HepG2 (cell line): ENCODE data around the gene ZNF211. TPM values are rescaled to one million over a fixed set of nuclear protein-coding genes. Genes with fewer than 3 reads are reported as not detected.

Source experiments
- AKAP8 ChIP-seq: sonication (generic); formaldehyde crosslinking; IDR thresholded peaks from 2 replicates; pipeline ENCODE4 v1.5.1; 2020; ENCODE audit warnings: mild to moderate bottlenecking, missing genetic modification reagents
- ARNT ChIP-seq: fragments of 450-650 bp; IDR thresholded peaks from 2 replicates; pipeline ENCODE4 v1.6.1; 2017
- ETS1 ChIP-seq: sonication (generic); formaldehyde crosslinking; IDR thresholded peaks from 2 replicates; pipeline ENCODE4 v1.4.0; 2020; ENCODE audit warnings: missing genetic modification reagents
- MIER3 ChIP-seq: IDR thresholded peaks from 2 replicates; pipeline ENCODE4 v1.6.1; 2016; ENCODE audit warnings: missing compliant biosample characterization, borderline replicate concordance
- PAWR ChIP-seq: sonication (generic); formaldehyde crosslinking; IDR thresholded peaks from 2 replicates; pipeline ENCODE4 v1.4.0; 2020; ENCODE audit warnings: missing genetic modification reagents, mild to moderate bottlenecking, borderline replicate concordance
- PAX8 ChIP-seq: sonication (generic); formaldehyde crosslinking; IDR thresholded peaks from 2 replicates; pipeline ENCODE4 v1.8.0; 2022; ENCODE audit warnings: mild to moderate bottlenecking, missing genetic modification reagents, borderline replicate concordance
- POLR2AphosphoS5 ChIP-seq: IDR thresholded peaks from 2 replicates; pipeline ENCODE4 v1.6.1; 2012; ENCODE audit warnings: low read depth, low read length
- SSRP1 ChIP-seq: IDR thresholded peaks from 2 replicates; pipeline ENCODE4 v1.6.1; 2016; ENCODE audit warnings: control low read depth
- TOPORS ChIP-seq: sonication (generic); formaldehyde crosslinking; IDR thresholded peaks from 2 replicates; pipeline ENCODE4 v1.8.0; 2023; ENCODE audit warnings: mild to moderate bottlenecking, missing genetic modification reagents
- TRIM24 ChIP-seq: sonication (generic); formaldehyde crosslinking; IDR thresholded peaks from 2 replicates; pipeline ENCODE4 v1.8.0; 2022; ENCODE audit warnings: mild to moderate bottlenecking, missing genetic modification reagents
- ZC3H13 ChIP-seq: sonication (generic); formaldehyde crosslinking; IDR thresholded peaks from 2 replicates; pipeline ENCODE4 v1.8.1; 2023; ENCODE audit warnings: mild to moderate bottlenecking, missing genetic modification reagents, moderate library complexity
- ZFP36L1 ChIP-seq: sonication (generic); formaldehyde crosslinking; IDR thresholded peaks from 2 replicates; pipeline ENCODE4 v1.8.0; 2022; ENCODE audit warnings: mild to moderate bottlenecking, missing genetic modification reagents, moderate library complexity
- ZFYVE20 ChIP-seq: sonication (generic); formaldehyde crosslinking; IDR thresholded peaks from 2 replicates; pipeline ENCODE4 v1.8.0; 2023; ENCODE audit warnings: low read depth, mild to moderate bottlenecking, moderate library complexity, missing genetic modification reagents, borderline replicate concordance
- ZNF234 ChIP-seq: sonication (generic); formaldehyde crosslinking; conservative IDR thresholded peaks from 2 replicates; pipeline ENCODE4 v1.5.1; 2020; ENCODE audit warnings: mild to moderate bottlenecking, missing genetic modification reagents
- ZNF687 ChIP-seq: sonication (generic); formaldehyde crosslinking; IDR thresholded peaks from 2 replicates; pipeline ENCODE4 v1.5.1; 2020; ENCODE audit warnings: mild to moderate bottlenecking, missing genetic modification reagents, moderate library complexity
- ZNF7 ChIP-seq: IDR thresholded peaks from 2 replicates; pipeline ENCODE4 v1.6.1; 2016; ENCODE audit warnings: missing biosample characterization, missing genetic modification reagents
- ZNF747 ChIP-seq: sonication (generic); formaldehyde crosslinking; IDR thresholded peaks from 2 replicates; pipeline ENCODE4 v1.8.1; 2023; ENCODE audit warnings: missing genetic modification reagents, mild to moderate bottlenecking, borderline replicate concordance
- ZNF749 ChIP-seq: sonication (generic); formaldehyde crosslinking; IDR thresholded peaks from 2 replicates; pipeline ENCODE4 v1.8.0; 2022; ENCODE audit warnings: mild to moderate bottlenecking, missing genetic modification reagents, moderate library complexity, borderline replicate concordance
- polyA plus RNA-seq, 8 experiments: library from polyadenylated mRNA; depleted of rRNA in 3 of 8; stranded (reverse) in 7 of 8; unstranded in 1 of 8; fragments of >200 nt; fragmentation: Illumina TruSeq in 4 of 8; extraction: Trizol in 4 of 8; gene quantifications; 2 replicates each; pipeline versions ENCODE4 v1.2.1 to v1.2.3, GENCODE V29; 2011 to 2016; ENCODE audit warnings: low read depth in 4 of 8, missing spikeins in 1 of 8, mixed read lengths in 1 of 8; ENCODE audit not compliant: insufficient read depth in 1 of 8
- total RNA-seq, 5 experiments: library from RNA; depleted of rRNA; stranded (reverse); fragments of >200 nt; fragmentation: Illumina TruSeq; extraction: Trizol; gene quantifications; 2 replicates each; pipeline ENCODE4 v1.2.3, GENCODE V29; 2016; ENCODE audit warnings: low read depth in 1 of 5
- TF ChIP-seq, protein P1 (sequence below): sonication (generic); formaldehyde crosslinking; IDR thresholded peaks from 2 replicates; pipeline ENCODE4 v1.4.0; 2020; ENCODE audit warnings: missing genetic modification reagents

Gene ZNF211
- total and polyA plus RNA-seq, 2 of the 13 experiments (the other 11 are each of a cell fraction or from before 2014, with no cell fraction given): 9.9 to 11.2 TPM

- TF ChIP-seq, protein P1, sequence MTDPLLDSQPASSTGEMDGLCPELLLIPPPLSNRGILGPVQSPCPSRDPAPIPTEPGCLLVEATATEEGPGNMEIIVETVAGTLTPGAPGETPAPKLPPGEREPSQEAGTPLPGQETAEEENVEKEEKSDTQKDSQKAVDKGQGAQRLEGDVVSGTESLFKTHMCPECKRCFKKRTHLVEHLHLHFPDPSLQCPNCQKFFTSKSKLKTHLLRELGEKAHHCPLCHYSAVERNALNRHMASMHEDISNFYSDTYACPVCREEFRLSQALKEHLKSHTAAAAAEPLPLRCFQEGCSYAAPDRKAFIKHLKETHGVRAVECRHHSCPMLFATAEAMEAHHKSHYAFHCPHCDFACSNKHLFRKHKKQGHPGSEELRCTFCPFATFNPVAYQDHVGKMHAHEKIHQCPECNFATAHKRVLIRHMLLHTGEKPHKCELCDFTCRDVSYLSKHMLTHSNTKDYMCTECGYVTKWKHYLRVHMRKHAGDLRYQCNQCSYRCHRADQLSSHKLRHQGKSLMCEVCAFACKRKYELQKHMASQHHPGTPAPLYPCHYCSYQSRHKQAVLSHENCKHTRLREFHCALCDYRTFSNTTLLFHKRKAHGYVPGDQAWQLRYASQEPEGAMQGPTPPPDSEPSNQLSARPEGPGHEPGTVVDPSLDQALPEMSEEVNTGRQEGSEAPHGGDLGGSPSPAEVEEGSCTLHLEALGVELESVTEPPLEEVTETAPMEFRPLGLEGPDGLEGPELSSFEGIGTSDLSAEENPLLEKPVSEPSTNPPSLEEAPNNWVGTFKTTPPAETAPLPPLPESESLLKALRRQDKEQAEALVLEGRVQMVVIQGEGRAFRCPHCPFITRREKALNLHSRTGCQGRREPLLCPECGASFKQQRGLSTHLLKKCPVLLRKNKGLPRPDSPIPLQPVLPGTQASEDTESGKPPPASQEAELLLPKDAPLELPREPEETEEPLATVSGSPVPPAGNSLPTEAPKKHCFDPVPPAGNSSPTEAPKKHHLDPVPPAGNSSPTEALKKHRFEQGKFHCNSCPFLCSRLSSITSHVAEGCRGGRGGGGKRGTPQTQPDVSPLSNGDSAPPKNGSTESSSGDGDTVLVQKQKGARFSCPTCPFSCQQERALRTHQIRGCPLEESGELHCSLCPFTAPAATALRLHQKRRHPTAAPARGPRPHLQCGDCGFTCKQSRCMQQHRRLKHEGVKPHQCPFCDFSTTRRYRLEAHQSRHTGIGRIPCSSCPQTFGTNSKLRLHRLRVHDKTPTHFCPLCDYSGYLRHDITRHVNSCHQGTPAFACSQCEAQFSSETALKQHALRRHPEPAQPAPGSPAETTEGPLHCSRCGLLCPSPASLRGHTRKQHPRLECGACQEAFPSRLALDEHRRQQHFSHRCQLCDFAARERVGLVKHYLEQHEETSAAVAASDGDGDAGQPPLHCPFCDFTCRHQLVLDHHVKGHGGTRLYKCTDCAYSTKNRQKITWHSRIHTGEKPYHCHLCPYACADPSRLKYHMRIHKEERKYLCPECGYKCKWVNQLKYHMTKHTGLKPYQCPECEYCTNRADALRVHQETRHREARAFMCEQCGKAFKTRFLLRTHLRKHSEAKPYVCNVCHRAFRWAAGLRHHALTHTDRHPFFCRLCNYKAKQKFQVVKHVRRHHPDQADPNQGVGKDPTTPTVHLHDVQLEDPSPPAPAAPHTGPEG (CRISPR knock-in tag): peak; percentile 40; the same call in 1 of the 2 replicates
- TF ChIP-seq ZC3H13 (CRISPR knock-in tag) (no peak), ETS1 (CRISPR knock-in tag) (no peak), AKAP8 (CRISPR knock-in tag) (peak; percentile 74; the same call in 1 of the 2 replicates), SSRP1 (CRISPR knock-in tag) (no peak), ZNF687 (CRISPR knock-in tag) (peak; percentile 81), PAX8 (CRISPR knock-in tag) (peak; percentile 42; the same call in 1 of the 2 replicates), MIER3 (CRISPR knock-in tag) (no peak), ZFYVE20 (CRISPR knock-in tag) (no peak), ZFP36L1 (no peak), ZNF234 (CRISPR knock-in tag) (no peak), ZNF749 (CRISPR knock-in tag) (no peak), TOPORS (CRISPR knock-in tag) (peak; percentile 73), ARNT (no peak), PAWR (CRISPR knock-in tag) (no peak), TRIM24 (CRISPR knock-in tag) (no peak), ZNF747 (peak; percentile 28; the same call in 1 of the 2 replicates), POLR2AphosphoS5 (peak; percentile 84), ZNF7 (no peak)
Measured at GRCh38 chr19:57613941-57614743, 18.8 kb upstream of the ZNF211 start, which contains the start of gene ZNF134 (continued).
